Mesodermal cell (in vitro differentiated cells): ENCODE data around the gene MUC21.
"Not testable (repeated sequence)": the region's sequence is repeated elsewhere in the genome, so short reads cannot be mapped to it uniquely, and the experiment has no call there.

Experiments
- H3K27ac ChIP-seq: 2 replicates; pipeline ENCODE4 v1.7.0; 2013; ENCODE audit warnings: mild to moderate bottlenecking, low read depth, low read length, moderate library complexity; ENCODE audit not compliant: severe bottlenecking
- H3K36me3 ChIP-seq: 2 replicates; pipeline ENCODE4 v1.7.1; 2013; ENCODE audit warnings: mild to moderate bottlenecking, low read length, moderate library complexity; ENCODE audit not compliant: control insufficient read depth, insufficient read depth
- H3K4me1 ChIP-seq: one replicate; pipeline ENCODE4 v1.7.1; 2013; ENCODE audit warnings: mild to moderate bottlenecking, low read length; ENCODE audit not compliant: insufficient read depth, control insufficient read depth, poor library complexity, severe bottlenecking
- H3K4me3 ChIP-seq: 2 replicates; pipeline ENCODE4 v1.7.0; 2013; ENCODE audit warnings: low read length, control low read depth, mild to moderate bottlenecking; ENCODE audit not compliant: insufficient read depth, poor library complexity, severe bottlenecking; ENCODE audit errors: extremely low read depth
- H3K9me3 ChIP-seq: 2 replicates; pipeline ENCODE4 v1.7.1; 2013; ENCODE audit warnings: mild to moderate bottlenecking, low read length, moderate library complexity; ENCODE audit not compliant: control insufficient read depth
- WGBS, 2 experiments: methylation state at CpG; one replicate each; pipeline ENCODE4 v1.1.5; 2013; ENCODE audit warnings: missing lambda C conversion rate in 2 of 2; ENCODE audit not compliant: insufficient coverage in 2 of 2; 5-methylcytosine and 5-hydroxymethylcytosine counted together

MUC21 gene

DNA sequence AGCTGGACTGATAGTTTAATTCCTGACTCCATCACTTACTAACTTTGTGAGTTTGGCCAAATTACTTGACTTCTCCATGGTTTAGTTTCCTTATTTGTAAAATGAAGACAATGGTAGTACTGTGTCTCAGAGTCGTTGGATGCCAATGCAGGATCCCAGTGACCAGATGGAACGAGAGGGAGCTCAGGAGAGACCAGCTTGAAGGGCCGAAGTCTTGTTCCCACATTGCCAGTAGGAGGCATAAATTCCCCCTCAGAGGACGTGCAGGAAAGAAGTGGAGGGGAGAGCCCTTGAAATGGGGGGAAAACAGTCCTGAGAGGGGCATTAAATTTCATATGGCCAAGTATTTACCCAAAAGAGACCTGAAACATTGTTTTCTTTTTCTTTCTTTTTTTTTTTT, 24.6 kb downstream of the MUC21 start:
- H3K9me3 ChIP-seq, result no peaks in the 10 kb centered on the region
- no peak overlapping the region for H3K4me3 ChIP-seq
- WGBS, 2 experiments, result 78 to 93% methylated on average over 2 to 3 of the region's 4 CpGs
- H3K4me1 ChIP-seq, result peaks cover 15% of the 10 kb centered on the region
- H3K27ac ChIP-seq, result peak overlapping the region; percentile 36
- H3K36me3 ChIP-seq, result no peaks in the 10 kb centered on the region

DNA sequence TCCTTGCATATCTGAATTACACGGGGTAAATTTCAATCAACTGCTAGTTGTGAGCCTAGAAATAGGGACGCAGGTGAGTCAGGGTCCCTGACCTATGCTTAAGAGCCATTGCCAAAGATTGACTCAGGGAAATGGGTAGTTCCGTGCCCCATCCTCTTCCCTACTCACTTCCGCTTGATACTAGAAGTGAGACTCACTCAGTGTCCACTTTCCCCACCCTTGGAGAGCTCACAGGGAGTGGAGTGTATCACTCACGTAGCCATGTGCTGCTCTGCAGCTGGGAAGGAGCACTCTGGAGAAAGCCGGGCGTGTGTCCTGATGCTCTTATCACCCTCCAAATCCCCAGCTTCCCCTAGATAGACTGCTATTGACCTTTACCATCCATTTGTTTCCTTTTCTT, 26.2 kb downstream of the MUC21 start:
- 89 to 90% methylated on average over 3 to 7 of the region's 7 CpGs for WGBS, 2 experiments
- Histone ChIP-seq H3K36me3 (no peaks in the 10 kb centered on the region), H3K27ac (no peak overlapping the region), H3K4me1 (peaks cover 15% of the 10 kb centered on the region), H3K9me3 (no peaks in the 10 kb centered on the region), H3K4me3 (no peak overlapping the region)

DNA sequence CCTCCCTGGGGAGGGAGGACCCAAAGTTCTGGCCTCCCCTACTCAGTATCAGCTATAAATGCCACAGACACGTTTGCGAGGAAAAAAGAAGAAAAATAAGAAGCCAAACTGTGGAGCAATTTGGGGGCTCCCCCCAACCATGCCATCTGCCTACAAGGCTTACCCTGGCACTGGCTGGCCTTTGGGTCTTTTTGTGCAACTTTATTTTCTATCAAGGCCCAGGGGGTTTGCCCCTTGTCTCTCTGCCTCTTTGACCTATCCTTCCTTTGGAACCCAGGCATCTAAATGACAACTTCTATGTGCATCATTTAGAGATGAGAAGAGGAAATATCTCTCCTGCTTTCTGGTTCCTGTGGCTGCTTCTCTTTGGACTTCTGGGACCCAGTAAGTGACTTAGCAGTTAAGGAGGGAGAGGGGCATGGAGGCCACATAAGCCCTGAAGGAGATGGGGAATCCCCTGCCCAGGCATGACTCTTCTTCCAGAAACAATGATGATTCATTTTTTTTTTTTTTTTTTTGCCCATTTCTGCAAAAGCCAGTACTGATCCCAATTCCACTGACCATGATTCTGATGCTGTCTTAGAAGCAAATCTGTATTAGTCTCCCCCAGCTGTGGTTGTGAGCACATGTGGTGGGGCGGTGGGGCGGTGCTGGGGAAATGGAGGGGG, 27.0 kb downstream of the MUC21 start, which contains the start of gene MUC22:
Gene MUC22 (plus strand): TSS at position 82 of the 668 bp plus-strand sequence. CDS start 233 bp downstream, at position 315.
- Histone ChIP-seq H3K27ac (no peak within 1 kb of the TSS), H3K4me3 (no peak within 1 kb of the TSS), H3K9me3 (peaks cover 4% of the 10 kb centered on the region), H3K36me3 (no peaks in the 10 kb centered on the region), H3K4me1 (peaks cover 15% of the 10 kb centered on the region)
- WGBS, 2 experiments, result 93% methylated on average over 2 of the region's 4 CpGs; no CpG with 5 or more reads in 1 of the 2 experiments

DNA sequence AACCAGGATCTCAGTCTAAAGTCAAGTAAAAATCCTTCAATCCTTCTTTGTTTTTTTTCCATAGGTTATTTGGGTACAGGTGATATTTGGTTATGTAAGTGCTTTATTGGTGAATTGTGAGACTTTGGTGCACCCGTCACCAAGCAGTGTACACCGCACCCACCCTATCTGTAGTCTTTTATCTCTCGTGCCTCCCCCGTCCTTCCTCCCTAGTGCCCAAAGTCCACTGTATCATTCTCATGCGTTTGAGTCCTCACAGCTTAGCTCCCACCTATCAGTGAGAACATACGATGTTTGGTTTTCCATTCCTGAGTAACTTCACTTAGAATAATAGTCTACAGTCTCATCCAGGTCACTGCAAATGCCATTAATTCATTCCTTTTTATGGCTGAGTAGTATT, 27.6 kb downstream of the MUC21 start:
- peaks cover 15% of the 10 kb centered on the region for H3K4me1 ChIP-seq
- no peak overlapping the region for H3K27ac ChIP-seq
- H3K36me3 ChIP-seq, result no peaks in the 10 kb centered on the region
- H3K4me3 ChIP-seq, result no peak overlapping the region
- 60 to 81% methylated on average over 5 of the region's 6 CpGs for WGBS, 2 experiments
- H3K9me3 ChIP-seq, result peaks cover 8% of the 10 kb centered on the region

DNA sequence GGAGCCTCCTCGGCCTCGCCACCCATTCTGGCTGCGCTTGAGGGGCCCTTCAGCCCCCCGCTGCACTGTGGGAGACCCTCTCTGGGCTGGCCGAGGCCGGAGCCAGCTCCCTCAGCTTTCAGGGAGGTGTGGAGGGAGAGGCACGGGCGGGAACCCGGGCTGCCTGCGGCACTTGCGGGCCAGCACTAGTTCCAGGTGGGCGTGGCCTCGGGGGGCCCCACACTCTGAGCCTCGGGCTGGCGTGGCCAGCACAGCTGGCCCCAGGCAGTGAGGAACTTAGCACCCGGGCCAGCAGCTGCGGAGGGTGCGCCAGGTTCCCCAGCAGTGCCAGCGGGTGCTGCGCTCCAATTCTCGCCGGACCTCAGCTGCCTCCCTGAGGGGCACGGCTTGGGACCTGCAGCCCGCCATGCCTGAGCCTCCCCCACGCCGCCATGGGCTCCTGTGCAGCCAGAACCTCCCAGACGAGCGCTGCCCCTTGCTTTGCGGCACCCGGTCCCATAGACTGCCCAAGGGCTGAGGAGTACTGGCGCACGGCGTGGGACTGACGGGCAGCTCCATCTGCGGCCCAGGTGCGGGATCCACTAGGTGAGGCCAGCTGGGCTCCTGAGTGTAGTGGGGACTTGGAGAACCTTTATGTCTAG, 33.3 kb downstream of the MUC21 start:
- H3K4me1 ChIP-seq, result no peaks in the 10 kb centered on the region
- H3K36me3 ChIP-seq, result no peaks in the 10 kb centered on the region
- H3K27ac ChIP-seq, result no peak overlapping the region
- no peak overlapping the region for H3K4me3 ChIP-seq
- 85 to 92% methylated on average over 27 to 35 of the region's 36 CpGs for WGBS, 2 experiments
- peaks cover 13% of the 10 kb centered on the region for H3K9me3 ChIP-seq

- peaks cover 13% of the 10 kb centered on the region for H3K9me3 ChIP-seq
- H3K4me3 ChIP-seq, H3K4me1 ChIP-seq, H3K36me3 ChIP-seq, H3K27ac ChIP-seq: not testable (repeated sequence)
- WGBS, 2 experiments, result 40 to 86% methylated on average over 1 to 2 of the region's 3 CpGs
Observed at GRCh38 chr6:31017436-31017835, 33.9 kb downstream of the MUC21 start.

DNA sequence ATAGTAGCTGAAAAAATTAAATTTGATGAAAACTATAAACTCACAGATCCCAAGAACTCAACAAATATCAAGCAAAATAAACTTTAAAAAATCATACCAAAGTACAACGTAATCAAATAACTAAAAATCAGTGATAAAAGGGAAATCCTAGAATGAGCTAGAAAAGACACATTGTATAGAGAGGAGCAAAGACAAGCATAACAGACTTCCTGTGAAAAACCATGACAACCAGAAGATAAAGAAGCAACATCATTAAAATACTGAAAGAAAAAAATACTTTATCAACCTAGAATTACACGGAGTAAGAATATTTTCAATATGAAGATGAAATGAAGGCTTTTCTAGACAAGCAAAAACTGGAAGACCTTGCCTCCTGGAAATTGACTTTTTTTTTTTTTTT, 36.5 kb downstream of the MUC21 start:
- no peaks in the 10 kb centered on the region for H3K4me1 ChIP-seq
- no peak overlapping the region for H3K27ac ChIP-seq
- 83% methylated on average over 1 of the region's 2 CpGs; no CpG with 5 or more reads in 1 of the 2 experiments for WGBS, 2 experiments
- no peak overlapping the region for H3K4me3 ChIP-seq
- no peaks in the 10 kb centered on the region for H3K36me3 ChIP-seq
- peaks cover 13% of the 10 kb centered on the region for H3K9me3 ChIP-seq

- H3K27ac ChIP-seq, H3K4me3 ChIP-seq, H3K36me3 ChIP-seq, H3K9me3 ChIP-seq, H3K4me1 ChIP-seq: not testable (repeated sequence)
- WGBS, 2 experiments, result 93 to 94% methylated on average over 7 to 27 of the region's 36 CpGs
Observed at GRCh38 chr6:31020631-31021255, 37.2 kb downstream of the MUC21 start.

GRCh38 chr6:31021705-31022531, 38.4 kb downstream of the MUC21 start:
- not testable (repeated sequence) for H3K4me3 ChIP-seq, H3K9me3 ChIP-seq, H3K4me1 ChIP-seq, H3K27ac ChIP-seq, H3K36me3 ChIP-seq
- 77 to 90% methylated on average over 10 to 13 of the region's 15 CpGs for WGBS, 2 experiments

GRCh38 chr6:31025595-31025994, 42.1 kb downstream of the MUC21 start:
- Histone ChIP-seq H3K4me3 (no peak overlapping the region), H3K4me1 (no peaks in the 10 kb centered on the region), H3K36me3 (no peaks in the 10 kb centered on the region), H3K9me3 (no peaks in the 10 kb centered on the region), H3K27ac (no peak overlapping the region)
- 81 to 88% methylated on average over 3 to 4 of the region's 4 CpGs for WGBS, 2 experiments
